Ovary (tissue), 3 donors: Measurements from ENCODE around the gene NUPR1.

Experiments used
- EP300 ChIP-seq: sonication (generic); formaldehyde crosslinking; IDR thresholded peaks from one replicate; pipeline ENCODE4 v1.6.1; 2017; ENCODE audit warnings: antibody characterized with exemption
- POLR2A ChIP-seq: fragments of 450-650 bp; IDR thresholded peaks from one replicate; pipeline ENCODE4 v1.6.1; 2017; ENCODE audit warnings: antibody characterized with exemption, mild to moderate bottlenecking, moderate library complexity
- TF ChIP-seq, protein P1 (sequence below), 3 donors: fragments of 450-650 bp in 2 of 3; fragments of 200-600 bp in 1 of 3; IDR thresholded peaks; one replicate each; pipeline versions ENCODE4 v1.5.1 to v1.8.0; 2016 to 2022; ENCODE audit warnings: antibody characterized with exemption in 3 of 3, mild to moderate bottlenecking in 1 of 3
- donor health status: DM: no; HTN: no; CAD: no.

GRCh38 chr16:28537076-28537475 lies 1.7 kb downstream of the NUPR1 start:
- TF ChIP-seq POLR2A = no peak
- TF ChIP-seq, protein P1, sequence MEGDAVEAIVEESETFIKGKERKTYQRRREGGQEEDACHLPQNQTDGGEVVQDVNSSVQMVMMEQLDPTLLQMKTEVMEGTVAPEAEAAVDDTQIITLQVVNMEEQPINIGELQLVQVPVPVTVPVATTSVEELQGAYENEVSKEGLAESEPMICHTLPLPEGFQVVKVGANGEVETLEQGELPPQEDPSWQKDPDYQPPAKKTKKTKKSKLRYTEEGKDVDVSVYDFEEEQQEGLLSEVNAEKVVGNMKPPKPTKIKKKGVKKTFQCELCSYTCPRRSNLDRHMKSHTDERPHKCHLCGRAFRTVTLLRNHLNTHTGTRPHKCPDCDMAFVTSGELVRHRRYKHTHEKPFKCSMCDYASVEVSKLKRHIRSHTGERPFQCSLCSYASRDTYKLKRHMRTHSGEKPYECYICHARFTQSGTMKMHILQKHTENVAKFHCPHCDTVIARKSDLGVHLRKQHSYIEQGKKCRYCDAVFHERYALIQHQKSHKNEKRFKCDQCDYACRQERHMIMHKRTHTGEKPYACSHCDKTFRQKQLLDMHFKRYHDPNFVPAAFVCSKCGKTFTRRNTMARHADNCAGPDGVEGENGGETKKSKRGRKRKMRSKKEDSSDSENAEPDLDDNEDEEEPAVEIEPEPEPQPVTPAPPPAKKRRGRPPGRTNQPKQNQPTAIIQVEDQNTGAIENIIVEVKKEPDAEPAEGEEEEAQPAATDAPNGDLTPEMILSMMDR (IDR thresholded peaks at IDR 0.05) = no peak
- no peak for TF ChIP-seq EP300
